Chondrocyte (in vitro differentiated cells): ENCODE results near the gene TMEM163. TPM values are rescaled to one million over a fixed set of nuclear protein-coding genes. Genes with fewer than 3 reads are reported as not detected.

Experiments
- DNase-seq: peaks from one replicate; pipeline ENCODE4 v3.0.0; 2021; ENCODE audit warnings: mixed read lengths, low spot score
- H3K27ac Mint-ChIP-seq: one replicate; pipeline ENCODE4 v1.8.0; 2021; ENCODE audit warnings: mild to moderate bottlenecking, moderate library complexity, mixed read lengths; ENCODE audit not compliant: unreplicated experiment
- H3K27me3 Mint-ChIP-seq: 2 replicates; pipeline ENCODE4 v1.8.0; 2021; ENCODE audit warnings: low read depth, mixed read lengths
- H3K36me3 Mint-ChIP-seq: 2 replicates; pipeline ENCODE4 v1.8.0; 2021; ENCODE audit warnings: low read depth, mixed read lengths
- H3K4me1 Mint-ChIP-seq: 2 replicates; pipeline ENCODE4 v1.8.0; 2021; ENCODE audit warnings: low read depth, mild to moderate bottlenecking, mixed read lengths
- H3K4me3 Mint-ChIP-seq: one replicate; pipeline ENCODE4 v1.8.0; 2021; ENCODE audit warnings: mild to moderate bottlenecking, moderate library complexity, mixed read lengths; ENCODE audit not compliant: unreplicated experiment
- H3K9me3 Mint-ChIP-seq: 2 replicates; pipeline ENCODE4 v1.8.0; 2021; ENCODE audit warnings: low read depth, mixed read lengths
- CTCF ChIP-seq: fragments of 200-600 bp; sonication (generic); IDR thresholded peaks from 2 replicates; pipeline ENCODE4 v1.5.0; 2021; ENCODE audit warnings: antibody characterized with exemption, mild to moderate bottlenecking, moderate library complexity
- total RNA-seq: library from RNA; stranded (reverse); gene quantifications from 3 replicates; pipeline ENCODE4 v1.2.1, GENCODE V29; 2021

TMEM163 gene
- total RNA-seq, 1 donor from 2014 or later, result 0.07 TPM

GRCh38 chr2:134665727-134666506, 52.9 kb downstream of the TMEM163 start:
- no peak overlapping the region for H3K27ac Mint-ChIP-seq
- peaks cover 30% of the 10 kb centered on the region for H3K27me3 Mint-ChIP-seq
- no peaks in the 10 kb centered on the region for H3K9me3 Mint-ChIP-seq
- H3K4me1 Mint-ChIP-seq, result no peaks in the 10 kb centered on the region
- H3K4me3 Mint-ChIP-seq, result no peak overlapping the region
- H3K36me3 Mint-ChIP-seq, result no peaks in the 10 kb centered on the region
- no peak for TF ChIP-seq CTCF
- no peak for DNase-seq

- DNase-seq, result no peak
- H3K27ac Mint-ChIP-seq, result no peak overlapping the region
- no peak for TF ChIP-seq CTCF
- no peaks in the 10 kb centered on the region for H3K9me3 Mint-ChIP-seq
- no peaks in the 10 kb centered on the region for H3K36me3 Mint-ChIP-seq
- no peaks in the 10 kb centered on the region for H3K4me1 Mint-ChIP-seq
- H3K27me3 Mint-ChIP-seq, result peaks cover 25% of the 10 kb centered on the region
- no peak overlapping the region for H3K4me3 Mint-ChIP-seq
Observed at GRCh38 chr2:134663451-134664450, 55.0 kb downstream of the TMEM163 start.

- no peak for TF ChIP-seq CTCF
- H3K4me3 Mint-ChIP-seq, result no peak overlapping the region
- H3K9me3 Mint-ChIP-seq, result no peaks in the 10 kb centered on the region
- DNase-seq, result no peak
- no peaks in the 10 kb centered on the region for H3K36me3 Mint-ChIP-seq
- no peaks in the 10 kb centered on the region for H3K4me1 Mint-ChIP-seq
- no peak overlapping the region for H3K27ac Mint-ChIP-seq
- H3K27me3 Mint-ChIP-seq, result peaks cover 23% of the 10 kb centered on the region
Observed at GRCh38 chr2:134662751-134663150, 56.0 kb downstream of the TMEM163 start.

GRCh38 chr2:134660626-134661402, 58.0 kb downstream of the TMEM163 start:
- Mint-ChIP-seq H3K27ac (no peak overlapping the region), H3K36me3 (no peaks in the 10 kb centered on the region), H3K4me3 (no peak overlapping the region), H3K27me3 (peaks cover 16% of the 10 kb centered on the region), H3K9me3 (peaks cover 4% of the 10 kb centered on the region), H3K4me1 (no peaks in the 10 kb centered on the region)
- no peak for TF ChIP-seq CTCF
- DNase-seq, result no peak
